Measurements from ENCODE around the gene FAM3A.
"Not testable (repeated sequence)": the region's sequence is repeated elsewhere in the genome, so short reads cannot be mapped to it uniquely, and the experiment has no call there.

Gene FAM3A
- total RNA-seq, result 23.4 to 38.0 (median 28.4) reads per million in 3 experiments

- DNase-seq, result peak; percentile 87
Observed at GRCh38 chrX:154515966-154516655, at the start of gene FAM3A. TSS of gene FAM3A (minus strand) at chrX:154516232. CDS start at chrX:154515772, 460 bp downstream.

DNA sequence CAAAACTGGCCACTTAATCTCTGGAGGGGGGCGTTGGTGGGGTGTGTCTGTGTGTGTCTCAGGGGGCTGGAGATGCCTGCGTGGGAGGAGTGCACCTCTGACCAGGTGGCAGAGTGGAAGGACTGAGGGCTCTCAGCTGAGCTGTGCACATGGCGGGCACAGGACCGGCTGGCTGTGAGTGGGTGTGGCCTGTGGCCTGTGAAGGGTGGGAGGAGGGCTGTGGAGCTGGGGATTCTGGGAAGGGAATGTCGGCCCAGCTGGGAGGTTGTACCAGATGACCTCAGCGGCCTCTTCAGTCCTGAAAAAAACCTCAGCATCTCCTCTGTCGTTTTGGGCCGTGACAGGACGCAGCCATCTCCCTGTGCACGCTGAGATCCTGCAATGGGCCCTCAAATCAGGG, 46.3 kb upstream of the FAM3A start:
- not testable (repeated sequence) for DNase-seq

DNA sequence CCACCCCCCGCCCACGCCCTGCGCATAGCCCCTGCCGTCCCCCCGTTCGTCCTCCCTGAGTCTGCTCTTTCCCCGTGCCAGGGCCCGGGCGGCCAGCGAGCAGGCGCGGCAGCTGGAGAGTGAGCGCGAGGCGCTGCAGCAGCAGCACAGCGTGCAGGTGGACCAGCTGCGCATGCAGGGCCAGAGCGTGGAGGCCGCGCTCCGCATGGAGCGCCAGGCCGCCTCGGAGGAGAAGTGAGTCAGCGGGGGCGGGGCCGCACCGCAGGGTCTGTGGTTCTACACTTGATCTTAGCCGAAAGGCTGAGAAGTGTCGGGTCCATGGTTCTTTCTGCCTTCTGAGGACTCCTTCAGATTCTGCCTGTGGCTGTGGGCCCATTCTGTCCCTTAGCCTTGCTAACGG, 44.3 kb upstream of the FAM3A start:
- not testable (repeated sequence) for DNase-seq

DNA sequence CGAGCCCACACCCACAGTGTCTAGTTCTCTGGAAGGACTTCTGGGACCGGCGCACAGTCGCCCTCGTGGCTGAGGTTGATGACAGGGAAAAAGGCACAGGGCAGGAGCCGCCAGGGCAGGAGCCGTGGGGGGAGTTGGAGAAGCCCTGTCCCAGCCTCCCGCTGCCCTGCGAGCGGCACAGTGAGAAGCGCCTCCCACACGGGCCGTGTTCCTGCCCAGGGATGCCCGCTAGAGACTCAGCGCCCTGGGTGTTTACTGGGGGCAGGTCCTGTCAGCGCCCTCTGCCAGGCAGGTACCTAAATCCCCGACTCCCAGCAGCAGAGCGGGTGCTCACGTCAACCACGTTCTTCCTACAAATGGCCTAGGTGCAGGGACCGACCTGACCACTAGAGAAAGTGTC, 42.9 kb upstream of the FAM3A start:
- DNase-seq, result not testable (repeated sequence)

DNA sequence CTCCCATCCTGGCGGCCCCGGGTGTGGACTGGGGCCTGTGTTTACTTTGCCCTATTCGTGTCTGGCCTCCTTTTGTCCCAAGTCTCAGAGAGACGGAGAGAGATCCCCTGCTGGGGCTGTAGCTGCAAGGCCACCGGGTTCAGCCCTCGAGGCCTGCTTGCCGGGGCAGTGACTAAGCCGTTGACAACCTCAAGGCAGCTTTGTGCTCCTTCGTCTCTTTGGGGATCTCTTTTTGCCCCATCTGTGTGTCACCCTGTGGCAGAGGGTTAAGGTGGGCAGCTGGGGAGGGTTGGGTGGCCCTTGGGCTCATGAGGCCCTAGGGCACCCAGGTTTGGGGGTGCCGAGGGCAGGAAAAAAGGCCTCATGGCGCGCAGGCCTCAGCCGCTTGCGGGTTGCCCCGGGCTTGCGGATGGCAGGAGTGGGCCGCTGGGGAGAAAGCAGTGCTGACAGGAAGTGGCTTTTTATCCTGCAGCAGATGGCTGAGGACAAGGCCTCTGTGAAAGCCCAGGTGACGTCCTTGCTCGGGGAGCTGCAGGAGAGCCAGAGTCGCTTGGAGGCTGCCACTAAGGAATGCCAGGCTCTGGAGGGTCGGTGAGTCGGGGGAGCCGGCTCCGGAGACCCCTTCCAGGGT, 42.1 kb upstream of the FAM3A start:
- not testable (repeated sequence) for DNase-seq

- not testable (repeated sequence) for DNase-seq
Observed at GRCh38 chrX:154552112-154552806, 36.2 kb upstream of the FAM3A start.

DNA sequence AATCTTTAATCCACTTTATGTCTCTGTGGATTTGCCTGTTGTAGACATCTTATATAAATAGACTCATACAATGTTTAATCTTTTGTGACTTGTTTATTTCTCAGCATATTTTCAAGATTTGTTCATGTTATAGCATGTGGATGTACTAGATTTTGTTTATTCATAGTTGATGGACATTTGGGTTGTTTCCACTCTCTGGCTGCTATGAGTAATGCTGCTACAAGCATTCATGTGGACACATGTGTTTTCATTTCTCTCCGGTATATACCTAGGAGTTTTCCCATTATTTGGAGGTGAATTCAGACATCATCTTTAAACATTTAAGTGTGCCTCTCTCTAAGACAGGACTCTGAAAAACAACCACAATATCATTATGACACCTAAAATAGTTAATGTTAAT, 33.7 kb upstream of the FAM3A start:
- no peak for DNase-seq

GRCh38 chrX:154548028-154548316, 31.9 kb upstream of the FAM3A start:
- no peak for DNase-seq

DNA sequence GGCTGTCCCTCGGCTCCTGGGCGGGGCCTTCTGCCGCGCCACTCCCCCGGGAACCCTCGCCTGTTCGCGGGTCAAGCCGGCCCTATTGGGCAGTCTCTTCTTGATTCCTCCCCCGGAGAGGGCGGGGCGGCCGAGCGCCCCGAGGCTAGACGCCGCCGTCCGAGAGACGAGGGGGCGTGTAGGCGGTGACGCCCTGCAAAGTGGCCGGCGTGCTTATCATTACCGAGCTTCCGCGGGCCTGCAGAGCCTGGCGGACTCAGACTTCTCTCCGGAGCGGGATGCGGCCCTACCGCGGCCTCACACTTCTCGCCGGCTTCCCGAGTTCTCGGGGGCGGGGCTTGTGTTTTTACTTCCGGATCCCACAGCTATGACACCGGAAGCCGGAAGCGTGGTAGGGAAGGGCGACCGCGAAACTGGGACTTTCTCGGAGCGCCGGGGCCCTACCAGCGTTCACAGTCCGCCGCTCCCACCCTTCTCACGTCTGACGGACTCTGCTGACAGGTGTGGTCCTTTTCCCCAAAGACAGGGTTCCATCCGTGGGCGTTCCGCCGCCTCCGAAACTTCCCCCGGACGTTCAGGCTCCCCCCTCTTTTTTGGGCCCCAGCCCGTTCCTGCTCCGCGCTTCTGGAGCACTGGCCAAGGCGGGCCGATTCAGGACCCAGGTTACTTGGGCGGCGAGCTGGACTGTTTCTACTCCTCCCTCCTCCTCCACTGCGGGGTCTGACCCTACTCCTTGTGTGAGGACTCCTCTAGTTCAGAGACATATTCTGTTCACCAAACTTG, 31.4 kb upstream of the FAM3A start, which contains the start of gene IKBKG:
Gene IKBKG, plus strand, starts transcription at position 376 of the 783 bp plus-strand sequence. CDS start 4,383 bp downstream, outside the sequence.
- peak; percentile 89 for DNase-seq

GRCh38 chrX:154546354-154547244, 30.6 kb upstream of the FAM3A start, which contains the start of gene G6PD:
TSS of gene G6PD (minus strand) at chrX:154546846. CDS start at chrX:154546155, 691 bp downstream.
- DNase-seq, result peak; percentile 82

GRCh38 chrX:154545673-154546274, 29.7 kb upstream of the FAM3A start:
- DNase-seq, result no peak

DNA sequence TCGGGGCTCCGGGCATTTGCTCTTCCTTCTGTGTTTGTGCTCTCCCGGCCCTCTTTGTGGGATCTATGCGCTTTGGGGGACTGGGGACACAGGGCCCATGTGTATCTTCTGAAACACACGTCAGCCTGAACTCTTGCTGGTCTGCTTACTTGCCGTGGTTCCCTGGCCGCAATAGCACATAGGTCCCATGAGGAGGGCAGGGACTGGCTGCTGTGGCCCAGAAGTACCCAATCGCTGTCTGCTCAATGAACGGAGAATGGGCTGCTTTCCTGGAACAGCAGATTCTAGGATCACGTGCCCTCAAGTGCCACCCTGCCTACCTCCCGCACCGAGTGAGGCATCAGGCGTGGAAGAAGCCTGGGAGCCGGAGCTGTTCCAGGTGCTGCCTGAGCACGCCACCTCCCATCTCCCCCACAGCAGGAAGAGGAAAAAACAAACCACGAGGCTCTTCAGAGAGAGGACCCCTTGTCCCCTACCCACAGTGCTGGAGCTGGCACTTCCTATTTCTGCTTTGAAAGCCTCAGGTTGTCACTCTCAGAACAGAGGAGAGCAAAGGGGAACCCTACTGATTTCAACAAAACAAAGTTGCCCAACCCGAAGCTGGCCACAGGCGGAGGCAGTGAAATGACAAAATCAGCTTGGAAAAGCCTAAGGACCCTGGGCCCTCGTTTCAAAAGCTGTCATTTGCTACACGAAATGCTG, 26.8 kb upstream of the FAM3A start:
- no peak for DNase-seq

DNA sequence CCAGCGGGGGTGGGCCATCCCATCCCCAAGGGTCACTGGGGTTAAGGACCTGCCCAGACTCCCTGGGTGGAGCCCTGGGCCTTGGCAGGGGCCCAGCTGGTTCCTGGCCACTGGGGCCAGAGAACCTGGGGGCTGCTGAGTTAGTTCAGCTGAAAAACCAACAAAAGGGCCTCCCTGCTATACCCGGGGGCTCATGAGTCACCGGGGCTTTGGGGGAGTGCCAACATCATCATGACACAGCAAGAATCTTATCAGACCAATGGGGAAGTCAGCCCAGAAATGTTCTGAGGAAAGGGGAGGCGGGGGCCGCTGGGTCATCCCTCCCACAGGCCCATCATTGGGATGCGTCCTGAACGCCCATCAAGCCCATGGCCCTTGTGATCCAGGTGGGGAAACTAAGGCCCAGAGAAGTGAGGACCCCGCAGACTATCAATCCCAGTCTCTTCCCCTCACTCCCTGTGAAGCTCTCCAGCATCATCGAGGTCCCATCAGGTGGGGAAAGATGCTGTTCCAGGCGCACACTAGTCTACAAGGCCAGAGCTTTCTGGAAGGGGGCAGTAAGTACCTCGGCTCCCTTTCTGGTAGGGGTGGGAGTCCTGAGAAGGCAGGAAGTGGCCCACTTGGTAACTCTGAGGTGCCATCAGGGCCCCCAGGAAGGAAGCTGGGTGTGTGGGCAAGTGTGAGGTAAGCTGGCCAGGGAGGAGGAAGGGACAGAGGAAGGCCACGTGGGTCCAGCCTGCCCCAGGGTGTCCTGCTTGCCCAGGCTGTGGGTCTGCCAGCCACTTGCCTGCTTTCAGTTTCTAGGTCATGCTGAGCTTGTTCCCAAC, 26.1 kb upstream of the FAM3A start:
- no peak for DNase-seq

- no peak for DNase-seq
Observed at GRCh38 chrX:154541589-154541895, 25.5 kb upstream of the FAM3A start.

- no peak for DNase-seq
Observed at GRCh38 chrX:154540897-154541535, 25.0 kb upstream of the FAM3A start.

DNA sequence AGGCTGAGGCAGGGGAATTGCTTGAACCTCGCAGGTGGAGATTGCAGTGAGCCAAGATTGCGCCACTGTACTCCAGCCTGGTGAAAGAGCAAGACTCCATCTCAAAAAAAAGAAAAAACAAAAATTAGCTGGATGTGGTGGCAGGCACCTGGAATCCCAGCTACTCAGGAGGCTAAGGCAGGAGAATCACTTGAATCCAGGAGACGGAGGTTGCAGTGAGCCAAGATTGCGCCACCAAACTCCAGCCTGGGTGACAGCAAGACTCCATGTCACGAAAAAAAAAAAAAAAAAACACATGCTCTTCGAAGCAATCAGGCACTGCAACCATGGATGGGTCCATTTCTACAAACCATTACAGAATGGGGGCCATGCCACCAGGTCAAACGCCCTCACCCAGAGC, 24.3 kb upstream of the FAM3A start:
- DNase-seq, result not testable (repeated sequence)

DNA sequence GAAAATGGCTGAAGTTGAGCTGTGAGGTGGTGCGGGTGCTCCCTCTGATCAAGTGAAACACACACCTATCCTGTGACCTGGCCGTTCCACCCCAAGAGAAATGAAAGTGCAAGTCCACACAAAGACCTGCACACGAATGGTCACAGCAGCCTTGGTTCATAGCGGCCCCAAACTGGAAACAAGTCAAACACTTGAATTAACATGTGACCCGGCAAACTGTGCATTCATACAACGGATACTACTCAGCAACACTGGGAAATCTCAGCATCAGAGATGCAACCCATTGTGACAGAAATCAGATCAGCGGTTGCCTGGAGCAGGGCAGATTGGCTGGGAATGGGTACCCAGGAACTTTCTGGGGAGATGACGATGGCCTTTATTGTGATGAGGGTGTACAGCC, 23.0 kb upstream of the FAM3A start:
- DNase-seq, result no peak

DNA sequence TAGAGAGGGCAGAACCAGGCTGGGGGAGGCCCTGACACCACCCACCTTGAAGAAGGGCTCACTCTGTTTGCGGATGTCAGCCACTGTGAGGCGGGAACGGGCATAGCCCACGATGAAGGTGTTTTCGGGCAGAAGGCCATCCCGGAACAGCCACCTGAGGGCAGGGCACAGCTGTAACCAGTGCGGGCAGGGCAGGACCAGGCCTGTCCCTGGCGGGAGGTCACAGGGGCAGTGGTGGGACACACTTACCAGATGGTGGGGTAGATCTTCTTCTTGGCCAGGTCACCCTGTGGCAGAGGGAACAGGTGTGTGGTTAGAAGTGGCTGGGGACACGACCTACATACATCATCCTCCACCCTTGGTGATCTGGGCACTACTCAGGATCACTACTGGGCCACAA, 19.9 kb upstream of the FAM3A start:
- DNase-seq, result no peak

DNA sequence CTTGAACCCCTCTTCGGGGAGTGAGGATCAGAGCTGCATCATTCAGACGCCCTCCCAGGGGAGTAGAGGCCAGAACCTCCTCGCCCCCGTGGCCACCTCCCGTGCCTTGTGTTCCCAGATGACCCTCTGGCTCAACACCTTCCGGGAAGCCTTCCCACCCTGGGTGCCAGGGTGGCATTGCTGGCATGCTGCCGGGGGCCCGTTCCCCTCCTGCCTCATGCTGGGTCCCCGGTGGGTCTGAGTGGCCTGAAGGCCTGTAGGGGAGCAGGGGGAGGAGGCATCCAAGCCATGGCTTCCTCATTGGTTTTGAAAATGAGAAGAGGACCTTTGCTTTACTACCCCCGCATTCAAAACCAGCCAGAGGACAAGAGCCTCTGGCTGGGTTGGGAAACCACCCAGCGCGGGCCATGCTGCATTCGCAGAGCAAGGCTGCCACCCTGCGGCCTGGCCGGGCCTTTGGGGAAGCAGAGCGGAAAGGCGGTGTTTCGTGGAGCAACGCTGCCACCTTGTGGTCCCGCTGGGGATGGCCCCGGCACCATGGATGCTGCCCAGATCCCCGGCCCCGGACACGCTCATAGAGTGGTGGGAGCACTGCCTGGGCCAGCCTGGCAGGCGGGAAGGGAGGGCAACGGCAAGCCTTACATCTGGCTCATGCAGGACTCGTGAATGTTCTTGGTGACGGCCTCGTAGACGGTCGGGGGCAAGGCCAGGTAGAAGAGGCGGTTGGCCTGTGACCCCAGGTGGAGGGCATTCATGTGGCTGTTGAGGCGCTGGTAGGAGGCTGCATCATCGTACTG, 18.7 kb upstream of the FAM3A start:
- peak; percentile 88 for DNase-seq
